WERI-Rb-1 (cell line): ENCODE data around the gene SNIP1.

Experiments used
- DNase-seq: peaks from one replicate; pipeline ENCODE4 v3.0.0-alpha.2; 2020
- H3K27ac ChIP-seq: fragments of 250-450 bp; sonication (Bioruptor Pico); 2 replicates; pipeline ENCODE4 v1.5.1; 2020; ENCODE audit warnings: mild to moderate bottlenecking, moderate library complexity
- H3K27me3 ChIP-seq: fragments of 250-450 bp; sonication (Bioruptor Pico); 2 replicates; pipeline ENCODE4 v1.5.1; 2021; ENCODE audit warnings: mild to moderate bottlenecking, low read depth, moderate library complexity; ENCODE audit not compliant: insufficient read depth, severe bottlenecking
- H3K36me3 ChIP-seq: fragments of 250-450 bp; sonication (Bioruptor Pico); 2 replicates; pipeline ENCODE4 v1.5.1; 2020; ENCODE audit warnings: mild to moderate bottlenecking, moderate library complexity
- H3K4me3 ChIP-seq: 2 replicates; pipeline ENCODE4 v1.5.1; 2011; ENCODE audit warnings: low read depth, mild to moderate bottlenecking, control low read depth, low read length
- H3K9me3 ChIP-seq: fragments of 250-450 bp; sonication (Bioruptor Pico); 2 replicates; pipeline ENCODE4 v1.5.1; 2021; ENCODE audit warnings: mild to moderate bottlenecking, moderate library complexity; ENCODE audit not compliant: severe bottlenecking
- TF ChIP-seq, protein P1 (sequence below): IDR thresholded peaks from 2 replicates; pipeline ENCODE4 v1.5.1; 2011; ENCODE audit warnings: low read depth, mild to moderate bottlenecking, control low read depth, inconsistent platforms, low read length

Gene SNIP1

DNA sequence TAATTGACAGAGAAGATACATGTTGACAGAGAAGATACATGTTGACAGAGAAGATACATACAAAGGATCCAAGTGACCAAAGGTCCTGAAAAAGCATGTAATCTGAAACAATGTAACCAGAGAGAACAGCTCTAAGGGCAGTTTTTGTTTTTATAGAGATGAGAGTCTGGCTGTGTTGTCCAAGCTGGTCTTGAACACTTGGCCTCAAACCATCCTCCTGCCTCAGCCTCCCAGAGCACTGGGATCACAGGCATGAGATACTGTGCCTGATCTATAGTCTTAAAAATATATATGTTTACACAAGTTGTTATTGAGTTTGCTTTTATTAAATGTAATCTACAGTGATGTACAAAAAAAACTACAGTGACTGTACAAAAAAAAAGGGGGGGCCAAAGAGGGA lies 52.0 kb downstream of the SNIP1 start:
- DNase-seq: no peak
- TF ChIP-seq, protein P1, sequence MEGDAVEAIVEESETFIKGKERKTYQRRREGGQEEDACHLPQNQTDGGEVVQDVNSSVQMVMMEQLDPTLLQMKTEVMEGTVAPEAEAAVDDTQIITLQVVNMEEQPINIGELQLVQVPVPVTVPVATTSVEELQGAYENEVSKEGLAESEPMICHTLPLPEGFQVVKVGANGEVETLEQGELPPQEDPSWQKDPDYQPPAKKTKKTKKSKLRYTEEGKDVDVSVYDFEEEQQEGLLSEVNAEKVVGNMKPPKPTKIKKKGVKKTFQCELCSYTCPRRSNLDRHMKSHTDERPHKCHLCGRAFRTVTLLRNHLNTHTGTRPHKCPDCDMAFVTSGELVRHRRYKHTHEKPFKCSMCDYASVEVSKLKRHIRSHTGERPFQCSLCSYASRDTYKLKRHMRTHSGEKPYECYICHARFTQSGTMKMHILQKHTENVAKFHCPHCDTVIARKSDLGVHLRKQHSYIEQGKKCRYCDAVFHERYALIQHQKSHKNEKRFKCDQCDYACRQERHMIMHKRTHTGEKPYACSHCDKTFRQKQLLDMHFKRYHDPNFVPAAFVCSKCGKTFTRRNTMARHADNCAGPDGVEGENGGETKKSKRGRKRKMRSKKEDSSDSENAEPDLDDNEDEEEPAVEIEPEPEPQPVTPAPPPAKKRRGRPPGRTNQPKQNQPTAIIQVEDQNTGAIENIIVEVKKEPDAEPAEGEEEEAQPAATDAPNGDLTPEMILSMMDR: no peak
- no peaks in the 10 kb centered on the region for H3K27me3 ChIP-seq
- no peak overlapping the region for H3K4me3 ChIP-seq
- no peaks in the 10 kb centered on the region for H3K9me3 ChIP-seq
- peaks cover 75% of the 10 kb centered on the region for H3K36me3 ChIP-seq
- H3K27ac ChIP-seq: no peak overlapping the region

DNA sequence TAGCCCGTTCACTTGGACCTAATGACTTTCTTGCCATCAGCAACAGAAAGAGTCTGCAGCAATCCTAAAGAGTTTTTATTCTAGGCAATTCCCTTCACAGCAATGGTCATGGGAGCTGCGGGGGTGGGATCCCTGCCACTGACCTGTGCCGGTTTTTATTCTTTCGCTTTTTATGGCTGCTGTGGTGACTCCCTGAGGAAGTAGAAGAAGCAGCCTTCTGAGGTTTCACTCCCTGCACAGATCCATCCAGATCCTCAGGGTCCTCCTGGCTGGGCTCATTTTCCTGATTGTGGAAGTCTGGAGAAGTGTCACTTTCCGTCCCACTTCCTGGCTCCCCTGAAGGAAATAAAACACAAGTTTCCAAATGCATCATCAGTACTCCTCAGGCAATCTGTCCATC lies 52.4 kb downstream of the SNIP1 start:
- H3K36me3 ChIP-seq: peaks cover 76% of the 10 kb centered on the region
- no peaks in the 10 kb centered on the region for H3K9me3 ChIP-seq
- H3K4me3 ChIP-seq: no peak overlapping the region
- no peak for DNase-seq
- H3K27me3 ChIP-seq: no peaks in the 10 kb centered on the region
- no peak overlapping the region for H3K27ac ChIP-seq
- TF ChIP-seq, protein P1: no peak

- Histone ChIP-seq H3K9me3 (no peaks in the 10 kb centered on the region), H3K36me3 (peaks cover 67% of the 10 kb centered on the region), H3K4me3 (no peak overlapping the region), H3K27me3 (no peaks in the 10 kb centered on the region), H3K27ac (no peak overlapping the region)
- TF ChIP-seq, protein P1: no peak
- no peak for DNase-seq
These were observed 55.0 kb downstream of the SNIP1 start for GRCh38 chr1:37498872-37499617.

DNA sequence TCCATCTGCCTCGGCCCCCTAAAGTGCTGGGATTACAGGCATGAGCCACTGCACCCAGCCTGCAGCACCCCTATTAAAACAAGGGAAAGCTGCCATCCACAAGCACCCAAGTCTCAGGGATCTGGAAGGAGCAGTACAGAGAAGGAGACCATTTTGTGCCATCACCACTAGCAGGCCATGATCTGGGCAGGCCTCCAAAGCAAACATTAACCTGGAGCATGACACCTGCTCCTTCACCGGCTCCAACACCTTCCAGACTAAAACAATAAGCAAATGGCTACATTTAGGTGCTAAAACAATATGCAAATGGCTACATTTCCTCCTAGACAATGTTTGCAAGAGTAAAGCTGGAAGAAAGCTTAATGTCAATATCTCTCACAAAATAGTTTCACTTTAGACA lies 56.3 kb downstream of the SNIP1 start:
- peaks cover 71% of the 10 kb centered on the region for H3K36me3 ChIP-seq

GRCh38 chr1:37495875-37496274 lies 58.2 kb downstream of the SNIP1 start:
- Histone ChIP-seq H3K9me3 (no peaks in the 10 kb centered on the region), H3K36me3 (peaks cover 67% of the 10 kb centered on the region), H3K27me3 (no peaks in the 10 kb centered on the region), H3K27ac (no peak overlapping the region), H3K4me3 (no peak overlapping the region)
- TF ChIP-seq, protein P1: no peak
- no peak for DNase-seq

More for the DNA sequence above, 56.3 kb downstream of the SNIP1 start:
- TF ChIP-seq, protein P1: no peak
- no peak for DNase-seq
- H3K9me3 ChIP-seq: no peaks in the 10 kb centered on the region
- H3K27ac ChIP-seq: no peak overlapping the region
- H3K4me3 ChIP-seq: no peak overlapping the region
- H3K27me3 ChIP-seq: no peaks in the 10 kb centered on the region
